GM21381 (cell line): ENCODE results near the gene RAPGEF3.

Experiments used
- ATAC-seq: cut with Tn5 transposase; IDR thresholded peaks from one replicate; pipeline ENCODE4 v1.9.1; 2021; ENCODE audit warnings: mild to moderate bottlenecking, moderate library complexity; ENCODE audit not compliant: unreplicated experiment

RAPGEF3 gene

GRCh38 chr12:47725091-47725772, 33.4 kb downstream of the RAPGEF3 start, which contains the start of gene ENDOU:
TSS of gene ENDOU (minus strand) at chr12:47725490. CDS start at chr12:47725413, 77 bp downstream.
- ATAC-seq = no peak

GRCh38 chr12:47722941-47723631, 35.6 kb downstream of the RAPGEF3 start:
- ATAC-seq = no peak

DNA sequence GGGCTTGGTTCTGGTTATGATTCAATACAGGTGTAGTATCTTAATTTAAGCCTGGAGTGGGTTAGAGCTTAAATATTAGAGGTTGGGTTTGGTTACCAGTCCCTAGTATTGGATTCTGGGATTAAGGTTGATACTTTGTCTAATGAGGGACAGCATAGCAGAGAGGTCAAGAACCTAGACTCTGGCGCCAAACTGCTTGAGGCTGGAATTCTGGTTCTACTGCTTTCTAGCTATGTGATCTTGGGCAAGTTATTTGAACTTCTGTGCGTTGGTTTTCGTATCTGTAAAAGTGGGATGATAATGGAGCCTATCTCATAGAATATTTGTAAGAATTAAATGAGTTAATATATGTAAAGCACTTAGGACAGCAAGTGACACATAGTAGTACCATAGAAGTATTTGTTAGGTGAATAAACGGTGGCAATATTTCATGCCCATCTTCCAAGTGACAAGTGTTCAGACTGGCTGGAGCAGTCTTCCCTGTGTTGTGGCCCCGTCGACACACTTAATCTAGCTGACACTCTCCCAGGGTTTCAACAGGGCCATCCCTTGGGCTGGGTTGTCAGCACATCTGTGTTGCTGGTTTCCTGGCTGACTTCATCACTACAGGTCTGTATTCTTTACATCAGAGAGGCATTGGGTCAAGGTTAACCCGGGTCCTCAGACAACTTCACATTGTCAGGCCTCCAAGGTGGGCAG, 36.4 kb downstream of the RAPGEF3 start:
- no peak for ATAC-seq

- ATAC-seq = no peak
Observed at GRCh38 chr12:47721431-47721973, 37.2 kb downstream of the RAPGEF3 start.

- no peak for ATAC-seq
Observed at GRCh38 chr12:47718531-47718930, 40.1 kb downstream of the RAPGEF3 start.

- no peak for ATAC-seq
Observed at GRCh38 chr12:47717443-47718193, 41.1 kb downstream of the RAPGEF3 start.

DNA sequence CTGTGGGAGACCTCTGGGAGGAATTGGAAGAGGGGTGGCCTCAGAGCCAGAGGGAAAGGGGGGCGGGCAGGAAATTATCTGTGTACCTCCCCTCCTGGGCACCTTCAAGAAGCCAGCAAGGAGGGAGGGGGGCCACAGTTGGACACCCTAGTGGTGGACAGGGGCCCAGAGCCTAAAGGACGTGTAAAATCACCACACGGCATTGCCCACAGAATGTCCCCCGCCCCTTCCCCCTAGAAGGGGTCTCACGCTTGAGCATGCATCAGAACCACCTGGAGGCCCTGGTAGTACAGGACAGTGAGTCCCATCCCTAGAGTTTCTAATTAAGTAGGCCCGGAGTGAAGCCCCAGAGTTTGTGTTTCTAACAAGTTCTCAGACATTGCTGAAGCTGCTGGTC, 41.6 kb downstream of the RAPGEF3 start:
- ATAC-seq = no peak

GRCh38 chr12:47715877-47716548, 42.7 kb downstream of the RAPGEF3 start:
- no peak for ATAC-seq

- peak; percentile 85 for ATAC-seq
Observed at GRCh38 chr12:47715393-47715876, 43.2 kb downstream of the RAPGEF3 start.

DNA sequence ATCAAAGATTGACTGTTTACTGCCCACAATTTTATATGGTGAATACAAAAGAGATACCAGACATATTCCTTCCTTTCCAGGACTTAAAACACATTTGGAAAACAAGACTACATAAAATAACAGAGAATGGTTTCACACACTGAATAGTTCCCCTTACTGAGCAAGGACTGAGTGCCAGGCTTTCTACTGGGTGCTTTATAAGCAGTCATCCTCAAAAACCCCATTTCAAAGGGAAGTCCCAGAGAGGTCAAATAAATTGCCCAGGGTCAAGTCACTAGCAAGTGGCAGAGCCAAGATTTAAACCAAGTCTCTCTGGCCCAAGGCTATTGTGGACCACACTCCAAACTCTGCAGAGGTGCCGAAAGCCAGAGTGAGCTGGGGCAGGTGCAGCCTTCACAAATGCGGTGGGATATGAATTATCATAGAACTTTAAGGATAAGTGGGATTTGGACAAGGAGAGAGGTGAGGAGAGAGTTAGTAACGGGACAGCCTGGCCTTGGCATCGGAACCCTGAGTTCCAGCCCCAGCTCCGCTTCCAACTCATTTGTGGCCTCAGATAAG, 43.8 kb downstream of the RAPGEF3 start:
- ATAC-seq = no peak

GRCh38 chr12:47712171-47712570, 46.5 kb downstream of the RAPGEF3 start:
- ATAC-seq = no peak

DNA sequence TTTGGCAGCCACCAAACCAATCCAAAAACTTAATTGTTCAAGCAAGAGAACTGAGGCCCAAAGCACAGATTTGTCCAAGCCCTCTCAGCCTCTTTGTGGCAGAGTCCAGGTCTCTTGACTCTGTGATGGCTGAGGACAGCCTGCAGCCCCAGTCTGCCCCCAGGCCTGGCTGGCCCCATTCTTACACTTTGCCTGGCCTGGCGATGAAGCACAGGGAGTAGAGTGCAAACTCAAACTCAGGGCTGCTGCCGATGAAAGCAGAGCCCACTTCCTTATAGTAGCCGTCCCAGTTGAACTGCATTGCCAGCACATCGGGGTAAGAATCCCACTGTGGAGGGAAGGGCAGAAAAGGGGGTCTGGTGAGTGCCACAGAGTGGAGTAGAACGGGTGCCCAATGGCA, 47.2 kb downstream of the RAPGEF3 start:
- ATAC-seq = no peak

DNA sequence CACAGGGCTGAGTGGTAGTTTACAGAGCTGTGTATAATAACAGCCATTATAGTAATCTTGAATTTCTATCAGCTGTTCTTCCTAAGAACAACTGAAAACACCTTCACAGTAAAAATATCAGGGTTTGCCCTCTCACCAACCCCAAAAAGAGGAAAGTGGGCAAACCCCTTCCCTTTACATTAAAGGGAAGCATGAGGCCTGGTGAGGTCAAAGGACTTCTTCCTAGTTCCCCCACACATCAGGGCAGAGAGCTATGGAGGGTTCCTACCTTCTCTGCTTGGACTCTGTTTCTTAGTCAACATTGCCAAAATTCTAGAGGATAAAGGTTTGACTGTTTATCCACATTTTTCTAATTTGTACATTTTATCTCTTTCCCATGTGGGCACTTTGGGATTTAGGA, 48.4 kb downstream of the RAPGEF3 start:
- no peak for ATAC-seq

DNA sequence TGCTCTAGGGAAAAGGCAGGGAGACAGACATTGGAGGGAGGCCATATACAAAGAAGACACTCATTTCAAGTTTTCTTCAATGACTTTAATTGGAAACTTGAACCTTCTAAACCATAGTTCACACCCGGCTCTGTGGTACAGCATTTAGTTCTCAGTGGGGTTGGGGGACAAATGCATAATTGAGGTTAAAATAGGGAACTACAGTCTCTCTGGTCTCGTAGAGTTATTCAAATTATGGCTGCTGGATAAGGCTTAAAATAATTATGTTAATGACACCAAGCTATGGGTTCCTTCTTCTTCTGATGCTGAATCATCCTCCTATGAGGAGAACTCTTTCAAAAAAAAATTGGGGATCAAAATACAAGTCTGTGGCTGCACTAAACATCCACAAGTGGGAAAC, 49.0 kb downstream of the RAPGEF3 start:
- no peak for ATAC-seq

DNA sequence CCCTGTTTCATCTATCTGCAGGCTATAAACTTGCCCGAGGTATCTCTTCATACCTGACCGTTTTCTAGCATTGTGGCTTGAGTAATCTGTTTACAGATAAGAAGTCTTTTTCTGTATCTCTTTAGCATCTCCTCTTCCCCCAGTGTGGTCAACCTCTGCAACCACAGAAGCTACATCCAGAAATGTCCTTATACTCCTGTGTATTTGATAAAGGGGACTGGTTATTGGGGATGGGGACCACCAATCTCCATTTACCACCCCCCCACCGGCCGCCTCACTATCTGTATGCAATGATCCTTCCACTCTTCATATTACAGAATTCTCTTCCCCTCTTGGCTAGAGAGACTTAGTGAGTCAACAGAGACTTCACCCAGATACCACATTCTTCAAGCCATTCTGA, 49.4 kb downstream of the RAPGEF3 start:
- no peak for ATAC-seq

- no peak for ATAC-seq
Observed at GRCh38 chr12:47707905-47708543, 50.7 kb downstream of the RAPGEF3 start.

GRCh38 chr12:47707355-47707754, 51.3 kb downstream of the RAPGEF3 start:
- ATAC-seq = no peak

DNA sequence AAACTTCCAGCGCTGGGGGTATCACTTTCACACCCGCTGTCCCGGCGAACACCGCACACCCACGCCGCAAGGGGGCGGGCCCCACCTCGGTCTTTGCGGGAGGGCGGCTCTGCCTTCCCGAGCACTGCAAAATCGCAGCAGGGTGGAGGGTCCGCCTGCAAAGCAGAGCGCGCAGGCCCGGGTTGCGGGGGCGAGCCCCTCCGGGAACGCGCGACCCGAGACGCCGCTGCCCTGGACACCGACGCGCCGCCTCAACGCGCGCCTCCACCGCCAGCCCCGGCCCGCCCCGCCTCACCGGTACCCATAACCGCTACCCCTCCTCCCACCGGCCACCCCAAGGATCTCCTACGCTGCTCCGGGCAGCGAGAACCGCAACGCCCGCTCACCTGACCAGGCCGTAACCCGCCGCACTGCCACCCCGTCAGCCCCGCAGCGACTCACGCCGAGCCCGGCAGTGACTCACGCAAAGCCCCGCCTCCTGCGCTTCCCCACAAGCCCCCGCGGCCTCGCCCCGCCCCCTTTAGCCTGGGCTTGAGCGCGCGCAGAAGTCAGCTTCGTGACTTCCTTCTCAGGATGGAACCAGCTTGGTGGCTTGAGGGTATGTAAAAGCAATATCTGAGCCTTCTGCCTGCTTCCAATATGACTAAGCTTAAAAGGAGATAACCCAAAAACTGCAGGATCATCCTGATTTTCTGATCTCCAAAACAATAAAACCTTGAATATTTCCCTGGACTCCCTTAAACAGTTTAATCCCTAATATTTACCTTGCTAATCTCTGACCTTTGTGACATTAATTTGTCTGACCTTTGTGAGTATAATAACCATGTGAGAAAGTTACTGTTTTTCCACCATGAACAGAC, 52.9 kb downstream of the RAPGEF3 start, which contains the start of gene RPAP3:
RPAP3 (minus strand) TSS at position 465 of the 860 bp plus-strand sequence. CDS start 3,190 bp downstream, outside the sequence.
- peak; percentile 80 for ATAC-seq
